Heart right ventricle (tissue), 16 donors: ENCODE data around the gene SPEN. TPM values are rescaled to one million over a fixed set of nuclear protein-coding genes. Genes with fewer than 3 reads are reported as not detected.
A peak's percentile ranks its signal among the peaks of the same experiment; 100 is the strongest.

Experiments used
- ATAC-seq, 8 donors: fragments of 200-7000 bp; cut with Tn5 transposase; one replicate each; pipeline ENCODE4 v1.9.1; 2020; ENCODE audit warnings: mild to moderate bottlenecking in 8 of 8, moderate library complexity in 8 of 8, moderate number of reproducible peaks in 1 of 8
- DNase-seq, 2 donors: peaks; one replicate each; pipeline ENCODE4 v3.0.0-alpha.2; 2020
- H3K27ac ChIP-seq, 10 donors: fragments of 200-600 bp; sonication (generic) in 2 of 10; one replicate each; pipeline versions ENCODE4 v1.5.0 to v1.8.0; 2020 to 2022; ENCODE audit warnings: mild to moderate bottlenecking in 3 of 10
- H3K27me3 ChIP-seq, 7 donors: fragments of 200-600 bp; one replicate each; pipeline ENCODE4 v1.8.0; 2021 to 2022; ENCODE audit warnings: mild to moderate bottlenecking in 2 of 7
- H3K36me3 ChIP-seq, 9 donors: fragments of 200-600 bp; sonication (generic) in 1 of 9; one replicate each; pipeline versions ENCODE4 v1.5.0 to v1.8.0; 2020 to 2022; ENCODE audit warnings: mild to moderate bottlenecking in 2 of 9
- H3K4me1 ChIP-seq, 9 donors: fragments of 200-600 bp; sonication (generic) in 1 of 9; one replicate each; pipeline versions ENCODE4 v1.5.0 to v1.8.0; 2020 to 2022; ENCODE audit warnings: mild to moderate bottlenecking in 4 of 9
- H3K4me3 ChIP-seq, 10 donors: fragments of 200-600 bp; sonication (generic) in 2 of 10; one replicate each; pipeline versions ENCODE4 v1.5.0 to v1.8.0; 2020 to 2022; ENCODE audit warnings: mild to moderate bottlenecking in 7 of 10, moderate library complexity in 2 of 10
- H3K9me3 ChIP-seq, 11 donors: fragments of 200-600 bp in 10 of 11; sonication (generic) in 2 of 11; one replicate each; pipeline versions ENCODE4 v1.5.0 to v1.8.0; 2013 to 2022; ENCODE audit warnings: mild to moderate bottlenecking in 2 of 11, control low read depth in 1 of 11, moderate library complexity in 1 of 11
- WGBS, 2 donors: extraction: QIAGEN DNeasy Blood & Tissue Kit; methylation state at CpG; one replicate each; pipeline ENCODE4 v1.1.7; 2013; ENCODE audit warnings: inconsistent platforms in 1 of 2; 5-methylcytosine and 5-hydroxymethylcytosine counted together
- intact Hi-C, 10 donors: fragments of 100-400 bp; cut with DNase I; formaldehyde crosslinking; loops; one replicate each; pipeline versions ENCODE4 v1.11.1 to v1.14.2; 2022
- polyA plus RNA-seq, 2 donors: library from polyadenylated mRNA; stranded (reverse); fragments of 200-250 nt; gene quantifications; one replicate each; pipeline ENCODE4 v1.2.3, GENCODE V29; 2013
- total RNA-seq, 10 donors: library from RNA; stranded (reverse); fragmentation: NEBNext Ultra II Directional in 3 of 10; extraction: Animal tissue kit (Norgen Biotek cat#: 25700) in 3 of 10; gene quantifications; one replicate each; pipeline versions ENCODE4 v1.2.1 to v1.2.4, GENCODE V29; 2021 to 2023
- TF ChIP-seq, protein P1 (sequence below), 9 donors: fragments of 200-600 bp; sonication (generic) in 2 of 9; IDR thresholded peaks; one replicate each; pipeline versions ENCODE4 v1.5.0 to v1.8.0; 2021 to 2022; ENCODE audit warnings: antibody characterized with exemption in 9 of 9, mild to moderate bottlenecking in 5 of 9, moderate library complexity in 1 of 9
- donor health status: Arrhythmogenic right ventricular cardiomyopathy.
- donor health status: ischemic (EF 13 %, LVEDD 7.1; RV severe dilation, severe dysfunction).
- donor health status: healthy with polysubstance abuse.
- donor health status: DM: no; HTN: yes; CAD: no.
- donor health status: DM: no; HTN: no; CAD: no.
- donor health status: ischemic (EF 25% LVEDD 6.9; RV normal size, moderate dysfunction).
- donor health status: ischemic (EF 25% LVEDD 5.7; RV mildly dilated, moderate dysfunction).
- donor health status: healthy.
- donor health status: DM: yes; HTN: yes; CAD: no.
- donor health status: Ischemic cardiomyopathy.
- donor health status: ischemic (EF 35%, LVEDD 5.7; RV mildly dilated, moderate dysfunction).
- donor health status: nonischemic (EF 11% LVEDD 7.7; RV severe dilation, severe dysfunction).
- donor health status: DM: yes; HTN: yes; CAD: no.
- donor health status: PGD.
- donor health status: ischemic (EF 29% LVEDD 5.4; RV normal size, mild dysfunction).
- donor health status: nonischemic (EF 23%, LVEDD 6.1; RV moderate dilation, normal function).

SPEN gene
- total and polyA plus RNA-seq, 12 donors: 11.2 to 34.4 (median 27.1) TPM

DNA sequence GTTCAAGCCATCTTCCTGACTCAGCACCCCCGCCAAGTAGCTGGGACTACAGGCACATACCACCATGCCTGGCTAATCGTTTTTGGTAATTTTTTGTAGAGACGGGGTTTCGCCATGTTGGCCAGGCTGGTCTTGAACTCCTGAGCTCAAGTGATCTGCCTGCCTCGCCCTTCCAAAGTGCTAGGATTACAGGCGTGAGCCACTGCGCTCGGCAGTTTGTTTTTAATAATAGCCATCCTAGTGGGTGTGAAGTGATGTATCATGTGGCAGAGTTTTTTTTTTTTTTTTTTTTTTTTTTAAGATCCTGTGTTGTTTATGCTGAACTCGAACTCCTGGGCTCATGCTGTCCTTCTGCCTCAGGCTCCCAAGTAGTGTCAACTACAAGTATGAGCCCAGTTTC is 51.8 kb downstream of the SPEN start:
- peaks cover 0 to 12% (median 0%) of the 10 kb centered on the region in 9 donors for H3K36me3 ChIP-seq
- H3K4me1 ChIP-seq: peaks cover 0 to 56% (median 25%) of the 10 kb centered on the region in 9 donors
- no peaks in the 10 kb centered on the region for H3K9me3 ChIP-seq
- DNase-seq (no peak), ATAC-seq (peak in 2 of 8 donors; percentile 10 to 32)
- H3K27ac ChIP-seq: no peak overlapping the region
- intact Hi-C loops: no loop called here
- TF ChIP-seq, protein P1, sequence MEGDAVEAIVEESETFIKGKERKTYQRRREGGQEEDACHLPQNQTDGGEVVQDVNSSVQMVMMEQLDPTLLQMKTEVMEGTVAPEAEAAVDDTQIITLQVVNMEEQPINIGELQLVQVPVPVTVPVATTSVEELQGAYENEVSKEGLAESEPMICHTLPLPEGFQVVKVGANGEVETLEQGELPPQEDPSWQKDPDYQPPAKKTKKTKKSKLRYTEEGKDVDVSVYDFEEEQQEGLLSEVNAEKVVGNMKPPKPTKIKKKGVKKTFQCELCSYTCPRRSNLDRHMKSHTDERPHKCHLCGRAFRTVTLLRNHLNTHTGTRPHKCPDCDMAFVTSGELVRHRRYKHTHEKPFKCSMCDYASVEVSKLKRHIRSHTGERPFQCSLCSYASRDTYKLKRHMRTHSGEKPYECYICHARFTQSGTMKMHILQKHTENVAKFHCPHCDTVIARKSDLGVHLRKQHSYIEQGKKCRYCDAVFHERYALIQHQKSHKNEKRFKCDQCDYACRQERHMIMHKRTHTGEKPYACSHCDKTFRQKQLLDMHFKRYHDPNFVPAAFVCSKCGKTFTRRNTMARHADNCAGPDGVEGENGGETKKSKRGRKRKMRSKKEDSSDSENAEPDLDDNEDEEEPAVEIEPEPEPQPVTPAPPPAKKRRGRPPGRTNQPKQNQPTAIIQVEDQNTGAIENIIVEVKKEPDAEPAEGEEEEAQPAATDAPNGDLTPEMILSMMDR (IDR thresholded peaks at IDR 0.05): no peak
- 71 to 82% methylated on average over 9 of the region's 9 CpGs for WGBS, 2 donors
- no peak overlapping the region for H3K4me3 ChIP-seq
- no peaks in the 10 kb centered on the region for H3K27me3 ChIP-seq

GRCh38 chr1:15900662-15901279 is 53.3 kb downstream of the SPEN start:
- ATAC-seq: peak in 1 of 8 donors; percentile 9

DNA sequence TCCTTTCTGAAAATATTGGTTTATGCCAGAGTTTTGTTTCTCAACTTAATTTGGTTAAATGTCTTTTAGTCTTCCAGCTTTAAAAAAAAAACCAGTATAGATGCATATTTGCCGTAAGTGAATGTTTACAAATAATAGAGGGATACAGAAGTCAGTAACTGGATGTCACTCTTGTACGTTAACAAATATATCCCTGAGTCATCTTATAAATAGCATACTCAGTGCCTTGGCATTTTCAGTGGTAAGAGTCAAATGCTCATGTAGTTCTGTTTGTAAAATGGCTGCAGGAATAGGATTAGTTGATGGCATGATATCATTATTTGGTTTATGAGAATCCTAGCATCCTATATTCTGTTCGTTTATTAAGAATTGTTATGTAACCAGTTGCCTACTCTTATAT is 55.4 kb downstream of the SPEN start:
- no peak for DNase-seq
- Histone ChIP-seq H3K4me3 (no peak overlapping the region), H3K27me3 (no peaks in the 10 kb centered on the region), H3K36me3 (peaks cover 0 to 29% (median 4%) of the 10 kb centered on the region in 9 donors), H3K4me1 (peaks cover 0 to 43% (median 22%) of the 10 kb centered on the region in 9 donors), H3K9me3 (no peaks in the 10 kb centered on the region), H3K27ac (peak overlapping the region in 7 of 10 donors; percentile 1 to 52 (median 18))
- WGBS, 2 donors: 56 to 65% methylated on average over 3 of the region's 3 CpGs
- TF ChIP-seq, protein P1 (IDR thresholded peaks at IDR 0.05): no peak
- intact Hi-C loops: loop anchor here in 2 of 10 donors (5.0 to 10.0 kb wide), 2 partner anchors 62 to 81 kb away; no protein-coding TSS in a partner anchor
- peak in 4 of 8 donors; percentile 53 to 75 (median 66) for ATAC-seq

More at GRCh38 chr1:15900662-15901279, 53.3 kb downstream of the SPEN start:
- Histone ChIP-seq H3K27me3 (no peaks in the 10 kb centered on the region), H3K4me3 (no peak overlapping the region), H3K4me1 (peaks cover 0 to 42% (median 23%) of the 10 kb centered on the region in 9 donors), H3K36me3 (peaks cover 0 to 16% (median 0%) of the 10 kb centered on the region in 9 donors), H3K9me3 (no peaks in the 10 kb centered on the region), H3K27ac (peak overlapping the region in 3 of 10 donors; percentile 7 to 14 (median 7))
- no peak for DNase-seq
- TF ChIP-seq, protein P1 (IDR thresholded peaks at IDR 0.05): no peak
- intact Hi-C loops: loop anchor here in 2 of 10 donors (5.0 to 10.0 kb wide), 2 partner anchors 64 to 78 kb away; no protein-coding TSS in a partner anchor
- 82 to 84% methylated on average over 8 of the region's 8 CpGs for WGBS, 2 donors

GRCh38 chr1:15908597-15908996 is 61.1 kb downstream of the SPEN start:
- intact Hi-C loops: loop anchor here in 1 of 10 donors (10.0 kb wide), 1 partner anchor 56 kb away; no protein-coding TSS in a partner anchor
- Histone ChIP-seq H3K27ac (no peak overlapping the region), H3K9me3 (no peaks in the 10 kb centered on the region), H3K4me3 (no peak overlapping the region), H3K4me1 (peaks cover 0 to 13% (median under 1%) of the 10 kb centered on the region in 9 donors), H3K27me3 (no peaks in the 10 kb centered on the region), H3K36me3 (peaks cover 0 to 76% (median 41%) of the 10 kb centered on the region in 9 donors)
- no peak for DNase-seq
- TF ChIP-seq, protein P1 (IDR thresholded peaks at IDR 0.05): no peak
- ATAC-seq: no peak
- WGBS, 2 donors: 95 to 96% methylated on average over 4 of the region's 4 CpGs
